Panc1 (cell line): Measurements from ENCODE around the gene MRLN.

Experiments
- POLR2AphosphoS5 ChIP-seq: IDR thresholded peaks from 2 replicates; pipeline ENCODE4 v1.6.1; 2012; ENCODE audit warnings: mild to moderate bottlenecking, low read depth, low read length, moderate library complexity
- TCF7L2 ChIP-seq: IDR thresholded peaks from 2 replicates; pipeline ENCODE4 v1.6.1; 2011; ENCODE audit warnings: mild to moderate bottlenecking, low read depth, low read length, inconsistent platforms
- TF ChIP-seq, protein P1 (sequence below): fragments of 450-650 bp; IDR thresholded peaks from 2 replicates; pipeline ENCODE4 v1.5.1; 2017; ENCODE audit warnings: mild to moderate bottlenecking
- TF ChIP-seq, protein P2 (sequence below), 2 experiments: IDR thresholded peaks; 2 replicates each; pipeline ENCODE4 v1.6.1; 2011 to 2012; ENCODE audit warnings: low read depth in 2 of 2, control low read depth in 1 of 2, low read length in 1 of 2, mild to moderate bottlenecking in 1 of 2, moderate library complexity in 1 of 2; ENCODE audit not compliant: insufficient read depth in 1 of 2

DNA sequence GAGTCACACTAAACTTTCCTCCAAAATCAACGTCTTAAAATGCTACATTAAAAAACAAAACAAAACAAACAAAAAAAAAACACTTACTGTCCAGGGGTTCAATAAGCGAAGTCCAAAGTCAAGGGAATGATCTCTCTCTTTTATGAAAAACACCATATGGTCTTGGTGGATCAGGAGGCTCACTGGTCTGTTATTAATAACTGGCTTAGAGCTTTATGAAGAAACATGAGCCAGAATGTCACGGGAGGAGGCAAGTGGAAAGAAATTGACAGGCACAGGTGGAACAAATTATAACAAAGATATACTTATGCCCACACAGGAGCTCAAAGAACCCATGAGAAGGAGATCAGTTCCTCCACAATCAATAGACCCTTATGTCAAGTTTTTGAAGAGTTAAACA, at the start of gene MRLN:
- TF ChIP-seq, protein P1, sequence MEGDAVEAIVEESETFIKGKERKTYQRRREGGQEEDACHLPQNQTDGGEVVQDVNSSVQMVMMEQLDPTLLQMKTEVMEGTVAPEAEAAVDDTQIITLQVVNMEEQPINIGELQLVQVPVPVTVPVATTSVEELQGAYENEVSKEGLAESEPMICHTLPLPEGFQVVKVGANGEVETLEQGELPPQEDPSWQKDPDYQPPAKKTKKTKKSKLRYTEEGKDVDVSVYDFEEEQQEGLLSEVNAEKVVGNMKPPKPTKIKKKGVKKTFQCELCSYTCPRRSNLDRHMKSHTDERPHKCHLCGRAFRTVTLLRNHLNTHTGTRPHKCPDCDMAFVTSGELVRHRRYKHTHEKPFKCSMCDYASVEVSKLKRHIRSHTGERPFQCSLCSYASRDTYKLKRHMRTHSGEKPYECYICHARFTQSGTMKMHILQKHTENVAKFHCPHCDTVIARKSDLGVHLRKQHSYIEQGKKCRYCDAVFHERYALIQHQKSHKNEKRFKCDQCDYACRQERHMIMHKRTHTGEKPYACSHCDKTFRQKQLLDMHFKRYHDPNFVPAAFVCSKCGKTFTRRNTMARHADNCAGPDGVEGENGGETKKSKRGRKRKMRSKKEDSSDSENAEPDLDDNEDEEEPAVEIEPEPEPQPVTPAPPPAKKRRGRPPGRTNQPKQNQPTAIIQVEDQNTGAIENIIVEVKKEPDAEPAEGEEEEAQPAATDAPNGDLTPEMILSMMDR: no peak
- TF ChIP-seq POLR2AphosphoS5 (no peak), TCF7L2 (no peak)
- TF ChIP-seq, protein P2, sequence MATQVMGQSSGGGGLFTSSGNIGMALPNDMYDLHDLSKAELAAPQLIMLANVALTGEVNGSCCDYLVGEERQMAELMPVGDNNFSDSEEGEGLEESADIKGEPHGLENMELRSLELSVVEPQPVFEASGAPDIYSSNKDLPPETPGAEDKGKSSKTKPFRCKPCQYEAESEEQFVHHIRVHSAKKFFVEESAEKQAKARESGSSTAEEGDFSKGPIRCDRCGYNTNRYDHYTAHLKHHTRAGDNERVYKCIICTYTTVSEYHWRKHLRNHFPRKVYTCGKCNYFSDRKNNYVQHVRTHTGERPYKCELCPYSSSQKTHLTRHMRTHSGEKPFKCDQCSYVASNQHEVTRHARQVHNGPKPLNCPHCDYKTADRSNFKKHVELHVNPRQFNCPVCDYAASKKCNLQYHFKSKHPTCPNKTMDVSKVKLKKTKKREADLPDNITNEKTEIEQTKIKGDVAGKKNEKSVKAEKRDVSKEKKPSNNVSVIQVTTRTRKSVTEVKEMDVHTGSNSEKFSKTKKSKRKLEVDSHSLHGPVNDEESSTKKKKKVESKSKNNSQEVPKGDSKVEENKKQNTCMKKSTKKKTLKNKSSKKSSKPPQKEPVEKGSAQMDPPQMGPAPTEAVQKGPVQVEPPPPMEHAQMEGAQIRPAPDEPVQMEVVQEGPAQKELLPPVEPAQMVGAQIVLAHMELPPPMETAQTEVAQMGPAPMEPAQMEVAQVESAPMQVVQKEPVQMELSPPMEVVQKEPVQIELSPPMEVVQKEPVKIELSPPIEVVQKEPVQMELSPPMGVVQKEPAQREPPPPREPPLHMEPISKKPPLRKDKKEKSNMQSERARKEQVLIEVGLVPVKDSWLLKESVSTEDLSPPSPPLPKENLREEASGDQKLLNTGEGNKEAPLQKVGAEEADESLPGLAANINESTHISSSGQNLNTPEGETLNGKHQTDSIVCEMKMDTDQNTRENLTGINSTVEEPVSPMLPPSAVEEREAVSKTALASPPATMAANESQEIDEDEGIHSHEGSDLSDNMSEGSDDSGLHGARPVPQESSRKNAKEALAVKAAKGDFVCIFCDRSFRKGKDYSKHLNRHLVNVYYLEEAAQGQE (IDR thresholded peaks at IDR 0.05; ENCODE audit: insufficient read depth in 1 of 2, low read depth in 2 of 2, low read length in 1 of 2): no peak
